Ovary (tissue), 9 donors: ENCODE measurements around the gene LRRC23. TPM values are rescaled to one million over a fixed set of nuclear protein-coding genes. Genes with fewer than 3 reads are reported as not detected.
"Not testable (repeated sequence)": the region's sequence is repeated elsewhere in the genome, so short reads cannot be mapped to it uniquely, and the experiment has no call there.

Source experiments
- DNase-seq, 5 donors: peaks; one replicate each; pipeline ENCODE4 v3.0.0-alpha.2; 2019 to 2020
- H3K27ac ChIP-seq, 2 donors: fragments of 200-600 bp; one replicate each; pipeline versions ENCODE4 v1.5.1 to v1.8.0; 2019 to 2022
- H3K27me3 ChIP-seq: fragments of 200-600 bp; one replicate; pipeline ENCODE4 v1.8.0; 2022
- H3K36me3 ChIP-seq: fragments of 200-600 bp; sonication (generic); one replicate; pipeline ENCODE4 v1.5.1; 2019
- H3K4me1 ChIP-seq: one replicate; pipeline ENCODE4 v1.8.1; 2013; ENCODE audit warnings: mild to moderate bottlenecking, moderate library complexity; ENCODE audit not compliant: insufficient read depth
- H3K4me3 ChIP-seq: fragments of 200-600 bp; sonication (generic); one replicate; pipeline ENCODE4 v1.5.1; 2017
- H3K9me3 ChIP-seq, 2 donors: fragments of 200-600 bp in 1 of 2; sonication (generic) in 1 of 2; one replicate each; pipeline versions ENCODE4 v1.5.1 to v1.8.1; 2013 to 2019; ENCODE audit warnings: mild to moderate bottlenecking in 1 of 2, moderate library complexity in 1 of 2
- EP300 ChIP-seq: sonication (generic); formaldehyde crosslinking; IDR thresholded peaks from one replicate; pipeline ENCODE4 v1.6.1; 2017; ENCODE audit warnings: antibody characterized with exemption
- POLR2A ChIP-seq: fragments of 450-650 bp; IDR thresholded peaks from one replicate; pipeline ENCODE4 v1.6.1; 2017; ENCODE audit warnings: antibody characterized with exemption, mild to moderate bottlenecking, moderate library complexity
- WGBS, 3 donors: extraction: QIAGEN DNeasy Blood & Tissue Kit in 1 of 3; methylation state at CpG; one replicate each; pipeline versions ENCODE4 v1.1.5 to v1.1.7; 2013 to 2017; 5-methylcytosine and 5-hydroxymethylcytosine counted together
- intact Hi-C, 4 donors: fragments of 100-400 bp; cut with DNase I; formaldehyde crosslinking; loops; one replicate each; pipeline versions ENCODE4 v1.11.0 to v1.15.1; 2022 to 2023
- polyA plus RNA-seq, 2 donors: library from polyadenylated mRNA; stranded (reverse); fragments of 200-250 nt in 1 of 2; fragments of 350-450 nt in 1 of 2; fragmentation: Illumina TruSeq in 1 of 2; extraction: RNeasy Lipid Tissue Mini Kit (QIAGEN cat#74804) in 1 of 2; gene quantifications; one replicate each; pipeline ENCODE4 v1.2.3, GENCODE V29; 2013 to 2014
- total RNA-seq, 7 donors: library from RNA; depleted of rRNA in 2 of 7; stranded (reverse); fragments of >200 nt in 2 of 7; fragmentation: NEBNext Ultra II Directional in 3 of 7; extraction: Animal tissue kit (Norgen Biotek cat#: 25700) in 3 of 7; gene quantifications; one replicate each; pipeline versions ENCODE4 v1.1.0 to v1.2.4, GENCODE V29; 2016 to 2023
- TF ChIP-seq, protein P1 (sequence below), 3 donors: fragments of 450-650 bp in 2 of 3; fragments of 200-600 bp in 1 of 3; IDR thresholded peaks; one replicate each; pipeline versions ENCODE4 v1.5.1 to v1.8.0; 2016 to 2022; ENCODE audit warnings: antibody characterized with exemption in 3 of 3, mild to moderate bottlenecking in 1 of 3
- donor health status: DM: no; HTN: no; CAD: no; lungs with moderate emphysema.
- donor health status: DM: no; HTN: no; CAD: no.
- donor health status: Bipolar disorder and iron deficiency.
- donor health status: DM: yes; HTN: yes; CAD: no.
- donor health status: DM: no; HTN: no; CAD: no.
- donor health status: DM: yes; HTN: yes; CAD: no.

The LRRC23 gene
- total and polyA plus RNA-seq, 9 donors, result 11.2 to 67.6 (median 16.5) TPM

DNA sequence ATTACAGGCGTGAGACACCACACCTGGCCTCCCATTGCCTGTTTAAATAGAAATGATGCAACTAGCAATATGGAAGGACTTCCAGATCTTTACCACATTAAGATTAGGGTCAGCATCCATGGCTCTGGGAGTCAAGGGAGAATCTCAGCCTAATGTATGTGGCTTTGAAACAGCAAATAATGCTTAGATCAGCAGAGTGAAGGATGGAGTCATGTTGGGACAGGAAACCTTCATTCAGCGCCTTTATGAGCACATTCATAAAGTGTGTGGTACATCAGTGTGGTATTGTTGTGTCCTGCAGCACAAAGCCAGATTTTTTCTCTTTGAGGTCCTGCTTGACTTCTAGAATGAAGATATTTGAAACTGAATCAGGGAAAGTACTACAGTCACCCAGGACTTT is 16.3 kb upstream of the LRRC23 start:
- intact Hi-C loops, result no loop called here
- 85 to 98% (median 88%) methylated on average over 2 of the region's 2 CpGs for WGBS, 3 donors
- no peak overlapping the region for H3K4me3 ChIP-seq

DNA sequence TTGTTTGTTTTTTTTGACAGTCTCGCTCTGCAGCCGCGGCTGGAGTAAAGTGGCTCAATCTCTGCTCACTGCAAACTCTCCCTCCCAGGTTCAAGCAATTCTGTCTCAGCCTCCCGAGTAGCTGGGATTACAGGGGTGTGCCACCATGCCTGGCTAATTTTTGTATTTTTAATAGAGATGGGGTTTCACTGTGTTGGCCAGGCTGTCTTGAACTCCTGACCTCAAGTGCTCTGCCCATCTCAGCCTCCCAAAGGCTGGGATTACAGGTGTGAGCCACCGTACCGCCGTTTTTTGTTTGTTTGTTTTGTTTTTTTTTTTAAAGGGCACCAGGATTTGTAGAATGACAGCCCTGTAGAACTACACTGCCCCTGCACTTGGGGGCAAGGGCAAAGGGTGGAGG is 15.8 kb upstream of the LRRC23 start:
- intact Hi-C loops, H3K27ac ChIP-seq, H3K27me3 ChIP-seq, H3K36me3 ChIP-seq, H3K4me3 ChIP-seq, H3K9me3 ChIP-seq, H3K4me1 ChIP-seq: not testable (repeated sequence)
- DNase-seq, result peak in 1 of 5 donors; percentile 9
- 69 to 79% (median 71%) methylated on average over 7 of the region's 7 CpGs for WGBS, 3 donors

More for the DNA sequence above, 16.3 kb upstream of the LRRC23 start:
- no peak for TF ChIP-seq EP300
- no peak for TF ChIP-seq POLR2A
- TF ChIP-seq, protein P1, sequence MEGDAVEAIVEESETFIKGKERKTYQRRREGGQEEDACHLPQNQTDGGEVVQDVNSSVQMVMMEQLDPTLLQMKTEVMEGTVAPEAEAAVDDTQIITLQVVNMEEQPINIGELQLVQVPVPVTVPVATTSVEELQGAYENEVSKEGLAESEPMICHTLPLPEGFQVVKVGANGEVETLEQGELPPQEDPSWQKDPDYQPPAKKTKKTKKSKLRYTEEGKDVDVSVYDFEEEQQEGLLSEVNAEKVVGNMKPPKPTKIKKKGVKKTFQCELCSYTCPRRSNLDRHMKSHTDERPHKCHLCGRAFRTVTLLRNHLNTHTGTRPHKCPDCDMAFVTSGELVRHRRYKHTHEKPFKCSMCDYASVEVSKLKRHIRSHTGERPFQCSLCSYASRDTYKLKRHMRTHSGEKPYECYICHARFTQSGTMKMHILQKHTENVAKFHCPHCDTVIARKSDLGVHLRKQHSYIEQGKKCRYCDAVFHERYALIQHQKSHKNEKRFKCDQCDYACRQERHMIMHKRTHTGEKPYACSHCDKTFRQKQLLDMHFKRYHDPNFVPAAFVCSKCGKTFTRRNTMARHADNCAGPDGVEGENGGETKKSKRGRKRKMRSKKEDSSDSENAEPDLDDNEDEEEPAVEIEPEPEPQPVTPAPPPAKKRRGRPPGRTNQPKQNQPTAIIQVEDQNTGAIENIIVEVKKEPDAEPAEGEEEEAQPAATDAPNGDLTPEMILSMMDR (IDR thresholded peaks at IDR 0.05), result no peak
- no peak for DNase-seq
- Histone ChIP-seq H3K27me3 (no peaks in the 10 kb centered on the region), H3K4me1 (peaks cover 2% of the 10 kb centered on the region), H3K36me3 (no peaks in the 10 kb centered on the region), H3K27ac (no peak overlapping the region), H3K9me3 (no peaks in the 10 kb centered on the region)

DNA sequence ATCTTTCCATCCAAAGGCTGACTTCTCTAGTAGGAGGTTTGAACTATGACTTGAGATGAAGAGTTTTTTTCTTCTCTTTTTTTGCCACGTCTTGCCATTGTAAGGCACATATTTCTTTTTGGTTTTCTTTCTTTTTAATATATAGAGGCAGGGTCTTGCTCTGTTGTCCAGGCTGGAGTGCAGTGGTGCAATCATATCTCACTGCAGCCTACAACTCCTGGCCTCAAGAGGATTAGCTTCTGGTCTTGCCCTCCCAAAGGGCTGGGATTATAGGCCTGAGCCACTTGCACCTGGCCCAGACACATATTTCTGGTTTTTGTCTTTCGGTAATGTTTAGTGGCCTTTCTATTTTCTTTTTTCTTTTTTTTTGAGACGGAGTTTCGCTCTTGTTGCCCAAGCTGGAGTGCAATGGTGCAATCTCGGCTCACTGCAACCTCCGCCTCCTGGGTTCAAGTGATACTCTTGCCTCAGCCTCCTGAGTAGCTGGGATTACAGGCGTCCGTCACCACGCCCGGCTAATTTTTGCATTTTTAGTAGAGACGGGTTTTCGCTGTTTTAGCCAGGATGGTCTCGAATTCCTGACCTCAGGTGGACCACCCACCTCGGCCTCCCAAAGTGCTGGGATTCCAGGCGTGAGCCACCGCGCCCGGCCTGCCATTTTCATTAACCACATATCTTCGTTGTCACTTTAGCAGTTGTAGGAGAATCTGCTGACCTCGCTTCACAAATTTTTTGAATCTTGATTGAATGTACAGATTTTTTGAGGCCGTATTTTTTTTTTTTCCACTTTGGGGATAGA is 14.6 kb upstream of the LRRC23 start:
- peak overlapping the region in 1 of 2 donors; percentile 60 for H3K27ac ChIP-seq
- H3K9me3 ChIP-seq, H3K4me1 ChIP-seq, H3K4me3 ChIP-seq, H3K27me3 ChIP-seq, H3K36me3 ChIP-seq: not testable (repeated sequence)
- peak in 3 of 5 donors; percentile 50 for DNase-seq
- 94 to 97% (median 95%) methylated on average over 21 of the region's 21 CpGs for WGBS, 3 donors
- intact Hi-C loops, result loop anchor here in 1 of 4 donors (2.0 to 5.0 kb wide), 2 partner anchors 17 to 573 kb away; partner anchors contain the start of gene SPSB2

DNA sequence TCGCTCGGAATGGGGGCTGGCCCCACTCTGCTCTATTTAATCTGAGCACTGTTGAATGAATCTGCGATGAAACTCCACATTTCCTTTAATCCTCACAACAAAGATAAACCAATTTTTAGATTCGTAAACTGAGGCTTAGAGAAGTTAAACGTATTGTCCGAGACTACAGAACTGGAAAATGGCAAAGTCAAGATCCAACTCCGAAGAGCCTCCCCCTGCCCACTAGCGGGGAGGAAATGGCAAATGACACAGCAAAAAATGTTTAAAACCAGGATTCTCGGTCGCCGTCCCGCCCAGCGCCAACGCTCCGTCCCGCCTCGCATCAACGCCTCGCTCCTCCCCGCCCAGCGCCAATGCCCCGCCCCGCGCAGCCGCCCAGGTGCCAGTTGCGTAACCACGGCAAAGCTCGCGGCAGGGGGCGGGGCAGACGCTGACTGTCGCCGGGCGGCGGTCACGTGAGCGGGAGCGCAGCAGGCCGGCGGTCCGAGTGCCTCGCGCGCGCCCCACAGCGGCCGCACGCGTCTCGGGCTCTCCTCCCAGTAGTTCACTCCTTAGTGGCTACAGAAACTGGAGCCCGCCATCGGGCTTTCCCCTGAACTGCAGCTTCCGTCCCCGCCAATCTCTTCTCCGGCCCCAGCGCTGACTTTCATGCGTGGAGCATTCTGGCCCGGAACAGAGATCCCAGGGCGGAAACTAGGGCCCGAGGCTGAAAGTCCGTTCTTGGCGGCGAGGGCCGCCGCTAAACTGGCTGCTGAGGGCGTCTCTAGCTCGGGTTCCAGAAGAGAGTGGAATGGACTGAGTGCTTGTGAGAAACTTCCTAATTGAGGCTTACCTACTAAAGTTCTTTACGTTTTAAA is 13.6 kb upstream of the LRRC23 start:
- Histone ChIP-seq H3K27ac (peak overlapping the region; percentile 40 to 60), H3K4me1 (peaks cover 2% of the 10 kb centered on the region), H3K27me3 (no peaks in the 10 kb centered on the region), H3K9me3 (no peaks in the 10 kb centered on the region), H3K4me3 (peak overlapping the region; percentile 47), H3K36me3 (no peaks in the 10 kb centered on the region)
- WGBS, 3 donors, result 1% methylated on average over 62 to 68 of the region's 68 CpGs
- DNase-seq, result peak; percentile 98 to 99 (median 99)
- intact Hi-C loops, result loop anchor here in 1 of 4 donors (2.0 to 5.0 kb wide), 2 partner anchors 18 to 574 kb away; partner anchors contain the start of gene SPSB2
- TF ChIP-seq, protein P1 (IDR thresholded peaks at IDR 0.05), result peak; percentile 94 to 98 (median 97)
- TF ChIP-seq EP300, result peak; percentile 66
- TF ChIP-seq POLR2A, result peak; percentile 73

DNA sequence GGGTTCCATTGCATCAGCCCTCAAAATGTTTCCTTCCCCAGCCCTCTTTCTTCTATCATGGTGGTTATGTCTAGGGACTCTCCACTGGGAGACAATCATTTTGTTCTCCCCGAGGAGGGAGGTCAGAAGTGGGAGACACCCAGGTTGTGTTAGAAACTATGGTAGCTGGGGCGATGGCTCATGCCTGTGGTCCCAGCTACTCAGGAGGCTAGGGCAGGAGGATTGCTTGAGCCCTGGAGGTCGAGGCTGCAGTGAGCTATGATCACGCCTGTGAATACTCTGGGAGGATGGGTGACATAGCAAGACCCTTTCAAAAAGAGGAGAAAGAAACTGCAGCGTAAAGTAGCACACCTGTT is 13.0 kb upstream of the LRRC23 start:
- DNase-seq, result peak in 1 of 5 donors; percentile 35
- 66 to 76% (median 72%) methylated on average over 5 of the region's 5 CpGs for WGBS, 3 donors

DNA sequence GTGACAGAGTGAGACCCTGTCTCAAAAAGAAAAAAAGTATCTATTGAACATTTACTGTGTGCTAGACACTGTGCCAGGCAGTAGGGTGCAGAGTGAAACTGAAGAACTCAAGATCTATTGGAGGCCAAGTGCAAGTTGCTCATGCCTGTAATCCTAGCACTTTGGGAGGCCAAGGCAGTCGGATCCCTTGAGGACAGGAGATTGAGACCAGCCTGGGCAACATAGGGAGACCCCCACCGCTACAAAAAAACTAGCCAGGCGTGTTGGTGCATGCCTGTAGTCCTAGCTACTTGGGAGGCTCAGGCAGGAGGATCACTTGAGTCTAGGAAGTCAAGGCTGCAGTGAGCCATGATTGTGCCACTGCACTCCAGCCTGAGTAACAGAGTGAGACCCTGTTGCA is 11.9 kb upstream of the LRRC23 start:
- not testable (repeated sequence) for H3K4me3 ChIP-seq, H3K27me3 ChIP-seq, H3K27ac ChIP-seq, H3K4me1 ChIP-seq, H3K9me3 ChIP-seq, H3K36me3 ChIP-seq
- 89 to 100% (median 97%) methylated on average over 3 of the region's 3 CpGs for WGBS, 3 donors
- intact Hi-C loops, result loop anchor here in 1 of 4 donors (5.0 kb wide), 1 partner anchor 575 kb away; no protein-coding TSS in a partner anchor
- DNase-seq, result peak in 1 of 5 donors; percentile 13

More for the DNA sequence above, 13.0 kb upstream of the LRRC23 start:
- H3K27me3 ChIP-seq, result no peaks in the 10 kb centered on the region
- no peaks in the 10 kb centered on the region for H3K36me3 ChIP-seq
- intact Hi-C loops, result loop anchor here in 1 of 4 donors (2.0 to 5.0 kb wide), 2 partner anchors 19 to 574 kb away; partner anchors contain the start of gene SPSB2
- TF ChIP-seq, protein P1 (IDR thresholded peaks at IDR 0.05), result no peak
- TF ChIP-seq EP300 (no peak), POLR2A (no peak)
- peaks cover 2% of the 10 kb centered on the region for H3K4me1 ChIP-seq
- peak overlapping the region; percentile 47 for H3K4me3 ChIP-seq
- H3K9me3 ChIP-seq, result no peaks in the 10 kb centered on the region
- peak overlapping the region; percentile 40 to 58 for H3K27ac ChIP-seq
